Hepatic stellate cell (primary cell): ENCODE results near the gene RIMBP3C.
"Not testable (repeated sequence)": the region's sequence is repeated elsewhere in the genome, so short reads cannot be mapped to it uniquely, and the experiment has no call there.

Experiments used
- DNase-seq: peaks from one replicate; pipeline ENCODE4 v3.0.0; 2011; ENCODE audit warnings: low spot score

The RIMBP3C gene

GRCh38 chr22:21516970-21517764, 34.1 kb downstream of the RIMBP3C start:
- DNase-seq: not testable (repeated sequence)

DNA sequence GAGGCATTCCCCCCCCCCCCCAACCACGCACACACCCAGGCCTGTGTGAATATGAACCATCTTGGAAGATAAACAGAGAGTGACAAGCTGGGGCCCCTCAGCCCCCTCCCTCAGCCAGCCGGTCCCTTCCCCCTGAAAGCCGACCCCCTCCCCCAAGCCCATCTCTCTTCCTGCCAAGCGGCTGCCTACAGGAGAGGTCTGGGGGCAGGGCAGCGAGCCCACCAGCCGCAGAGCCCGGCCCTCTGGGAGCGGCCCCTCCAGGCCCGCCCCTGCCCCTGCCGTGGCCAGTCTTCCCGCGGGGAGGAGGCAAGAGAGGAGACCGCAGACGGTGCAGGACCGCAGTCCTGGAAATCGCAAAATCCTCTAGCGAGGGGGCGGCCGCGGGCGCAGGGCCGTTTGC, 34.7 kb downstream of the RIMBP3C start:
- not testable (repeated sequence) for DNase-seq

- DNase-seq: not testable (repeated sequence)
Observed at GRCh38 chr22:21515234-21515633, 36.0 kb downstream of the RIMBP3C start.

DNA sequence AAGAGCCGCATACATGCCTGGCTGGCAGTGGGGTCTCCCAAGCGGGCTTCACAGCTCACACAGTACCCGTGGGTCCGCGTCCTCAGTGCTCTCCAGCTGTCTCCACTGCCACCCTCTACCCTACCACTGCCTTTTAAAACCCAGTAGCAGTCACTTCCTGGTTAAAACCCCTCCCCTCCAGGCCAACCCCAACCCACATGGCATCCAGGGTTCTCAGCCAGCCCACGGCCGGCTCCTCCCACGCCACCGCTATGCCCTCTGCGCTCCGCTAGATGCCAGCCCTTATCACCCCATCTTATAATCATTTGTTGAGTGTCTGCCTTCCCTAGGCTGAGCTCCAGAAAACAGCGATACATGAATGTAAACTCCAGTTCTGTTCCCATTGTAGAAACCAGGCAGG, 37.1 kb downstream of the RIMBP3C start:
- not testable (repeated sequence) for DNase-seq

- DNase-seq: not testable (repeated sequence)
Observed at GRCh38 chr22:21512022-21512421, 39.2 kb downstream of the RIMBP3C start.

DNA sequence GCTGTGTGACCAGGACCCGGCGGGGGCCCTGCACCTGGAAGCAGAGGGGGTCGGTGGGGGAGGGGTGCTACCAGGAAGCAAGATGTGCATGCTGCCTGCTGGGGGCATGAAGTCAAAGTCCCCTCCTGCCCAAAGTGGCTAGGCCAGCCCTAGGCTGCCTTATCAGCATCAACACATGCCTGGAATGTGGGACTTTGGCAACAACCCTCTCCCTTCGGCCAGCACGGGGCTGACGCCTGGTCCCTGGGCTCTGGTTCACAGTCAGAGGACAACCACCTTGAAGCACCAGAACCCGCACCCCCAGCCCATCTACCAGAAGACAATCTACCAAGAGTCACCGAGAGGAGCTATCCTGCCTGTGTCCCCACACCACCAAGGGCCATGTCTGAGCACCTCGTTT, 40.9 kb downstream of the RIMBP3C start:
- DNase-seq: not testable (repeated sequence)

GRCh38 chr22:21499623-21500506, 51.4 kb downstream of the RIMBP3C start:
- not testable (repeated sequence) for DNase-seq

DNA sequence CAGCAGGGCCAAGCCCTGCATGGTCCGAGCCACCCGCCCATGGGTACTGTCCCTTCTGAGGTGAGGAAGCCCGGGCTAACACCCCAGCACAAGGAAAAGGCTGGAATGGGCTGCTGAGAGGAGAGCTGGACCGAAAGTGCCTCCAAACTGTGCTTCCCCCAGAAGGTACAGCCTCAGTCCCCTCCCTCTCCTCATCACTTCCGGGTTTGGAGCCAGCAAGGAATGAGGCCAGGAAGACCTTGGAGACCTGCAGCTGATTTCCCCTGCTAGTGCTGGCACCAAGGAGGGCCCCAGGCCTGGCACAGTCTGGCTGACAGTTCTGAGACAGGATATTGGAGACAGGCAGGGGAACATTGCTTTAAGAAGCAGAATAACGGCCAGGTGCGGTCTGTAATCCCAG, 52.8 kb downstream of the RIMBP3C start:
- DNase-seq: not testable (repeated sequence)

GRCh38 chr22:21497984-21498383, 53.3 kb downstream of the RIMBP3C start:
- not testable (repeated sequence) for DNase-seq
